B cell (primary cell): Measurements from ENCODE around the gene NFIB.

Source experiments
- EZH2 ChIP-seq: IDR thresholded peaks from 2 replicates; pipeline ENCODE4 v1.6.1; 2012; ENCODE audit warnings: borderline replicate concordance, low read depth, mild to moderate bottlenecking, moderate library complexity, low read length; ENCODE audit not compliant: insufficient read depth, poor library complexity, severe bottlenecking
- TF ChIP-seq, protein P1 (sequence below): fragments of 200-600 bp; IDR thresholded peaks from one replicate; pipeline ENCODE4 v1.8.0; 2022; ENCODE audit warnings: antibody characterized with exemption, mild to moderate bottlenecking

DNA sequence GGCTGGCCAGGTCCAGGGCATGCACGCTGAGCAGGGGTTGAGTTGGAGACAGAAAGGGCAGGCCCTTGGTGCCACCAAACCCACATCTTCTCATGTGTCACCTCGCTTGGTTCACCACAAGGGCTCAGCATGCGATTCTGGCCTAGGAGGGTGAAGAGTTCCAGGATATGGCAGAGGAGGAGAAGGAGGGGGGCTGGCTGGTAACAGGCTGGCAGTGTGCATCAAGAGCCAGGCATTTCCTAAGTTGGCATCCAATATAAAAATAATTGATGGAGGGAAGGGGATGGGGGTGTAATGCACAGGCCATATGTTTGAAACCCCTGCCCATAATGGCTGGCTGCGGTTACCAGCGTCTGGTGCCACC is 255.6 kb downstream of the NFIB start:
- TF ChIP-seq, protein P1, sequence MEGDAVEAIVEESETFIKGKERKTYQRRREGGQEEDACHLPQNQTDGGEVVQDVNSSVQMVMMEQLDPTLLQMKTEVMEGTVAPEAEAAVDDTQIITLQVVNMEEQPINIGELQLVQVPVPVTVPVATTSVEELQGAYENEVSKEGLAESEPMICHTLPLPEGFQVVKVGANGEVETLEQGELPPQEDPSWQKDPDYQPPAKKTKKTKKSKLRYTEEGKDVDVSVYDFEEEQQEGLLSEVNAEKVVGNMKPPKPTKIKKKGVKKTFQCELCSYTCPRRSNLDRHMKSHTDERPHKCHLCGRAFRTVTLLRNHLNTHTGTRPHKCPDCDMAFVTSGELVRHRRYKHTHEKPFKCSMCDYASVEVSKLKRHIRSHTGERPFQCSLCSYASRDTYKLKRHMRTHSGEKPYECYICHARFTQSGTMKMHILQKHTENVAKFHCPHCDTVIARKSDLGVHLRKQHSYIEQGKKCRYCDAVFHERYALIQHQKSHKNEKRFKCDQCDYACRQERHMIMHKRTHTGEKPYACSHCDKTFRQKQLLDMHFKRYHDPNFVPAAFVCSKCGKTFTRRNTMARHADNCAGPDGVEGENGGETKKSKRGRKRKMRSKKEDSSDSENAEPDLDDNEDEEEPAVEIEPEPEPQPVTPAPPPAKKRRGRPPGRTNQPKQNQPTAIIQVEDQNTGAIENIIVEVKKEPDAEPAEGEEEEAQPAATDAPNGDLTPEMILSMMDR, result no peak
- no peak for TF ChIP-seq EZH2
